GM12875 (cell line): Measurements from ENCODE around the gene GNG4.
"Not testable (repeated sequence)": the region's sequence is repeated elsewhere in the genome, so short reads cannot be mapped to it uniquely, and the experiment has no call there.

Experiments used
- H3K4me3 ChIP-seq: one replicate; pipeline ENCODE4 v1.5.1; 2011; ENCODE audit warnings: low read depth, low read length, control low read depth
- CTCF ChIP-seq: IDR thresholded peaks from 2 replicates; pipeline ENCODE4 v1.5.1; 2011; ENCODE audit warnings: low read depth, mild to moderate bottlenecking, control low read depth, inconsistent platforms, low read length, moderate library complexity, borderline replicate concordance; ENCODE audit not compliant: insufficient read depth

Gene GNG4

DNA sequence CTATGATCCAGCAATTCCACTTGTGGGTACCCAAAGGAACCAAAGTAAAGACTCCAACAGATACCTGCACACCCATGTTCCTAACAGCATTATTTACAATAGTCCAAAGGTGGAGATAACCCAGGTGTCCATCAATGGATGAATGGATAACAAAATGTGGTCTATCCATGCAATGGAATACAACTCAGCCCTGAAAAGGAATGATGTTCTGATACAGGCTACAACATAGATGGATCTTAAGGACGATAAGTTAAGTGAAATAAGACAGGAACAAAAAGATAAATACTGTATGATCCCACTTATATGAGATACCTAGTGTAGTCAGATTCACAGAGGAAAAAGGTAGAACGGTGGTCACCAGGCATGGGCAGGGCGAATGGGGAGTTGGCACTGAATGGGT, 69.7 kb downstream of the GNG4 start:
- no peak for TF ChIP-seq CTCF

GRCh38 chr1:235575597-235575996, 74.0 kb downstream of the GNG4 start:
- no peak for TF ChIP-seq CTCF
- H3K4me3 ChIP-seq, result no peak overlapping the region

More for the DNA sequence above, 69.7 kb downstream of the GNG4 start:
- no peak overlapping the region for H3K4me3 ChIP-seq

DNA sequence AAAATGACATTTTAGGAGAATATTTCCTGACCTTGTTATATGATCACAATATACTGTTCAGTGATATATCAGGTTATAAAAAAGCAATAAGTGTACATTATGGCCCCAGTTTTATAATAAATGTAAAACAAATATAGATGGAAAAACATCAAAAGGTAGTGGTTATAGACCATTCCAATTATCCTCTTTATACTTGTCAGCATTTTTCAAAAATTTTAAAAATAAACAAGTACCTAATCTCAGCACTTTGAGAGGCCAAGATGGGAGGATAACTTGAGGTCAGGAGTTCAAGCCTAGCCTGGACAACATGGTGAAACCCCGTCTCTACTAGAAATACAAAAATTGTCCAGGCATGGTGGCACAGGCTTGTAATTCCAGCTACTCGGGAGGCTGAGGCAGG, 75.7 kb downstream of the GNG4 start:
- H3K4me3 ChIP-seq, result no peak overlapping the region
- no peak for TF ChIP-seq CTCF

DNA sequence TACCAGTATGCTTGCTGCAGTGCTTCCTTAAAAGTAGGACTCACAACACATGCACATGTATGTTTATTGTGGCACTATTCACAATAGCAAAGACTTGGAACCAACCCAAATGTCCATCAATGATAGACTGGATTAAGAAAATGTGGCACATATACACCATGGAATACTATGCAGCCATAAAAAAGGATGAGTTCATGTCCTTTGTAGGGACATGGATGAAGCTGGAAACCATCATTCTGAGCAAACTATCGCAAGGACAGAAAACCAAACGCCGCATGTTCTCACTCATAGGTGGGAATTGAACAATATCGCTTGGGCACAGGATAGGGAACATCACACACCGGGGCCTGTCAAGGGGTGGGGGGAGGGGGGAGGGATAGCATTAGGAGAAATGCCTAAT, 76.6 kb downstream of the GNG4 start:
- H3K4me3 ChIP-seq, result not testable (repeated sequence)

- no peak for TF ChIP-seq CTCF
Measured at GRCh38 chr1:235571482-235571881, 78.1 kb downstream of the GNG4 start.

GRCh38 chr1:235567812-235568503, 81.6 kb downstream of the GNG4 start:
- TF ChIP-seq CTCF, result no peak
- H3K4me3 ChIP-seq, result no peak overlapping the region

More at GRCh38 chr1:235571482-235571881, 78.1 kb downstream of the GNG4 start:
- no peak overlapping the region for H3K4me3 ChIP-seq

- H3K4me3 ChIP-seq, result no peak overlapping the region
- TF ChIP-seq CTCF, result no peak
Measured at GRCh38 chr1:235566084-235566483, 83.5 kb downstream of the GNG4 start.
